ENCODE results near the gene PRSS36.
"Not testable (repeated sequence)": the region's sequence is repeated elsewhere in the genome, so short reads cannot be mapped to it uniquely, and the experiment has no call there.

Gene PRSS36

GRCh38 chr16:31142109-31143010 is 7.5 kb downstream of the PRSS36 start:
- peak; percentile 98 to 99 (median 98) for DNase-seq (ENCODE audit: low read depth in 2 of 3, low spot score in 1 of 3)

DNA sequence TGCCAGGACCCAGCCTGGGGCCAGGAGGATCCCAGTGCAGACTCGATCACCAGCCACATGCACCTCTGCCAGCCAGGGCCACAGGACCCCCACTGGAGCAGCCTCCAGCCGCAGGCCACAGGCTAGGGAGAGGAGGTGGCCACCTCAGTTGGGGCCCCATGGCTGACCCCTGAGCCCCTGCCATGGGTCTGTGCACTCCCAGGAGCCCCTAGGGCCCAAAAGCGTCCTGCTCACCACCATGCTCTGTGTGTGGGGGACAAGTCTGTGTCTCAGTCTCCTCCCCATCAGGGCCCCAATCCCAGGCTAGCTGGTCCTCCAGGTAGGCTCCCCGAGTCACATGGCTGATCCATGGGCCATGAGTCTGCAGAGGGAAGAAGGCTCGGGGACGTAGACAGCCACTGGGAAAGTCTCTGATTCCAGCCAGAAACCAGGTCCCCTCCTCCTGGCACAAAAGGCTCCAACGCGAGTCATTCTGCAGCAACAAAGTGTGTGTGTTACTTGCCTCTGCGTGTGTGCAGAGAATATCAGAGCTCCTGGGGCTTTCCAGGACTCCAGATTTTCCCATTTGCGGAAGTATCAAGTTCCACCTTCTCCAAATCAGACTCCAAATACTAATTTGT is 8.3 kb downstream of the PRSS36 start:
- DNase-seq (ENCODE audit: low read depth in 2 of 3, low spot score in 1 of 3) = no peak

- not testable (repeated sequence) for DNase-seq (ENCODE audit: low read depth in 2 of 3, low spot score in 1 of 3)
Measured at GRCh38 chr16:31141071-31141469, 8.8 kb downstream of the PRSS36 start.

DNA sequence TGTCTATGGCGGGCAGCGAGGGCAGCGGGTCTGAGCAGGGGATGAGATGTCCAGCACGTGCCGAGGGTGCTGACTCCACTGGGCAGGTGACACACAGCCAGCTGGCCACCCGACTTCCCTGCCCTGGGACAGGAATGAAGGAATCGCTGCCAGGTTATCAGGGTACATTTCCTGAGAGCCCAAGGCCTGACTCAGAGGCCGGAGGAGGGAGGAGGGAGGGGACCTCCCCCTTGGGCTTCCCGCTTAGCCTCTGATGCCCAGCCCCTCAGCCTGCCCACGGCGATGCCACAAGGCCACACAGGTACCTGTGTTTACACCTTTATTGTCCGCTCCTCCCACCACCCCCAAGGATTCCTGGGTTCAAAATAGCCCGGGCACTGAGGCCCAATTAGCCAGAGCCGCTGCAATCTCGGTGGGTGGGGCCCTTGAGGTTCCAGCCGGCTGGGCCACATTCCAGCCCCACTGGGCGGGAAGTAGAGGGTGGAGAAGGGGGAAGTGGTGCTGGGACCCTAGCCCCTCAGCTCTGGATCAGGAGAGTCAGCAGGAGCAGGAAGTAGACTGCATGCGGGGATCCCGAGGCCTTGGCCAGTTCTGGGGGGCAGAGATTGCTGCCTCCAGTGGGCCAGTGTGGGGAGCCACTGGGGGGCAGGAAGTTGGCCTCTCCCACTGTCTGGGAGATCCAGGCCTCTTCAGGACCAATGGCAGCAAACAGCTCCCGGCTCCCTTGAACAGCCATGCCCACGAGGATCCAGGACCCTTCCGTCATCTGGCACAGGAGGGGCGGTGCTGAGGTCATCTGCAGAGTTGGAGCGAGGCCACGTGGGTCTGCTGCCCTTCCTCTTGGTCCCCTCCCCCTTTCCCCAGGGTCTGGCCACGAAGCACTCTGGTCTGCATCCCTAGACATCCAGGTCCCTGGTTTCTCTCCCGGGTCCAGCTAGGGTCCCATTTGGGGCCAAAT is 11.0 kb downstream of the PRSS36 start:
- DNase-seq (ENCODE audit: low read depth in 2 of 3, low spot score in 1 of 3) = no peak

DNA sequence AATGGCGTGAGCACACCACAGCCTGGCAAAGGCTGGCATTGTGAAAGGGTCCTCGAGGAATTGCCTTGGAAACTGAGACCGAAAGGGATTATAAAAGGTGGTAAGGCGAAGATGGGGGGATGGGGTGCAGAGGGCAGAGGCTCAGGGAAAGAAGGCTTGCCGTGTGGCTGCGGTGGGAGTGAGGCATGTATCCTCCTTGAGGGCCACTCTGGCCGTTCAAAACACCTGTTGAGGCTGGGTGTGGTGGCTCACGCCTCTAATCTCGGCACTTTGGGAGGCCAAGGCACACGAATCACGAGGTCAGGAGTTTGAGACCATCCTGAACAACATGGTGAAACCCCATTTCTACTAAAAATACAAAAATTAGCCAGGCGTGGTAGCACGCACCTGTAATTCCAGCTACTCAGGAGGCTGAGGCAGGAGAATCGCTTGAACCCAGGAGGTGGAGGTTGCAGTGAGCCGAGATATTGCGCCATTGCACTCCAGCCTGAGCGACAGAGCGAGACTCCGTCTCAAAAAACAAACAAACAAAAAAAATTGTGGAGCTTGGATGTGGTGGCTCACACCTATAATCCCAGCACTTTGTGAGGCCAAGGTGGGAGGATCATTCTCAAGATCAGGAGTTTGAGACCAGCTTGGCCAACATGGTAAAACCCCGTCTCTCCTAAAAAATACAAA is 12.9 kb downstream of the PRSS36 start:
- not testable (repeated sequence) for DNase-seq (ENCODE audit: low read depth in 2 of 3, low spot score in 1 of 3)

GRCh38 chr16:31136287-31136662 is 13.6 kb downstream of the PRSS36 start:
- no peak for DNase-seq (ENCODE audit: low read depth in 2 of 3, low spot score in 1 of 3)

DNA sequence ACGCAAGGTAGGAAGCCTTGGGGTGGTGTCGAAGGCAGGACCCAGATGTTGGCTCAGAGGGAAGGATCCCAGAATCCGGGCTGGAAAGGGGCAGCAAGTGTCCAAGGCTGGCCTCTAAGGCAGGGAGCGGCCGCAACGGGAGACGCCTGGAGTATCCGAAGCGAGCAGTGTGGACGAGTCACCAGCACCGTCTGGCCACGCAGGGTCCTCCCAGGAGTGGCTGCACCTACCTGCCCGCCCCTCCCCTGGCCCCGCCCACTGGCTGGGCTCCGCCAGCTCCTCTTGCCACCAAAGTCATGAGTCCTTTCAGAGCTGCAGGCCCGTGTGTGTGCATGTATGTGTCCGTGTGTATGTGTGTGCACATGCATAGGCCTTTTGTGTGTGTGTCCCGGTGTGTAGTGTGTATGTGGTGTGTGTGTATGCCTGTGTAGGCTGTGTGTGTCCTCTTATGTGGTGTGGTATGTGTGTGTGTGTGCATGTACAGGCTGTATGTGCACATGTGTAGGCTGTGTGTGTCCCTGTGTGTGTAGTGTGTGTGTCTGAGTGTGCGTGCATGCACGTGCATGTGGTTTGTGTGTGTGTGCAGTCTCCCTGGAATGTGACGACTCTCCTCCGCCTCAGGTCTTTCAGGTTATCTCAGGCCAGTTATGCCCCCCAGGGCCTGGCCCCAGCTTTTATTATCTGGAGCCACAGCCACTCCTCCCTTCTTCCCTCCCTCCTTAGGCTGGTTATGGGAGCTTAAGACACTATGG is 14.2 kb downstream of the PRSS36 start, which contains the start of gene PRSS8:
PRSS8 (minus strand) TSS at position 193 of the 752 bp plus-strand sequence. CDS start 229 bp downstream, outside the sequence.
- DNase-seq (ENCODE audit: low read depth in 2 of 3, low spot score in 1 of 3) = no peak

DNA sequence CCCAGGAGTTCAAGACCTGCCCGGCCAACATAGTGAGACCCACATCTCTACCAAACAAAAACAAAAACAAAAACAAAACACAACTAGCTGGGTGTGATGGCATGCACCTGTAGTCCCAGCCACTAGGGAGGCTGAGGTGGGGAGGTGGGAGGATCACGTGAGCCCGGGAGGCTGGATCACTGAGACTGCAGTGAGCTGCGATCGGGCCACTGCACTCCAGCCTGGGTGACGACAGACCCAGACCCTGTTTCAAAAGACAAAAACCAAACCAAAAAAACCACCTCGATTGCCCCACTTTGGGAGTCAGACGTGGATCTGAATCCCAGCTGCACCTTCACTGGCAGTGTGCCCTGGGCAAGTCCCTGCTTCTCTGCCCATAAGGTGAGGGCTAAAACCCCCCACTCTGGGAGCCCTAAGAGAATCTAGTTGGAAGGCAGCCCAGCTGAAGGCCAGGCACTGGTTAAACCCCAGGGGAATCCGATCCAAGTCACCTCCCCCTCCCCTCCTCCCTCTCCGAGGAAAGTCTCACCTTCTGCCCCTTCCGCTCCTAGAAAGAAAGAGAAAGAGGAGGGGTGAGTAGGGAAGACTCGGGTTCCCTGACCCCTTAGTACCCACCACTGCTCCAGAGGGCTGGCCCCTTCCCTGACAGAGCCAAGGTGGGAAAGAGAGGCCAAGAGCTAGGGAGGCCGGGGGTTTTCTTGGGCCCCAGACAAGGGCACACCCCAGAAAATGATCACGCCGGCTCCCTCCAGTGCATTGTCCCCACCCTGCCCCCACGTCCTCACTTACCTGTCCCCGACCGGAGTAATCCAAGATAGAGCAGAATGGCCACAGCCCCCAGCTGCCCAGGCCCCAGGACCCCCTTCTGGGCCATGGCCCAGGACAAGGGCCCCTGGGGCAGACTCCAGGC is 15.0 kb downstream of the PRSS36 start:
- DNase-seq (ENCODE audit: low read depth in 2 of 3, low spot score in 1 of 3) = no peak

DNA sequence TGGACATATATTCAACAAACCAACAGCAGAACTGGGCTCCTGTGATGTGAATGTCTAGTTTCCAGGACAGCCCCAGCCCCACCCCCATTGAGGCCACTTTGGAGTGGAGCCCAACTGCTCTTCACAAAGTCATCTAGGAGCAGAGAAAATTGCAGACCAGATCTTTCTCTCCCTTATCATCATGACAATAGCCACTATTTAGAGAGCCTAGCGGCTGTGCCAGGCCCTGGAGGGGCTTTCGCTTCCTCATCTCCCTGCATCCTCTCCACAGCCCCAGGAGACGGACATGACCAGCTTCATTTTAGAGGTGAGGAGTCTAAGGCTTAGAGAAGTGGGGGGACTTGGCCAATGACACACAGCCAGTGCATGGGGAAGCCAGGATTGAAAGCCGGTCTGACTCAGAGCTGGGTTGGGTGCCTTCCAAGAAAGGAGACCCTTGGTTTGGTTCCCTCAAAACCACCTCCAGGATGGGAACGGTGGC is 15.7 kb downstream of the PRSS36 start:
- no peak for DNase-seq (ENCODE audit: low read depth in 2 of 3, low spot score in 1 of 3)

GRCh38 chr16:31133046-31133501 is 16.8 kb downstream of the PRSS36 start:
- no peak for DNase-seq (ENCODE audit: low read depth in 2 of 3, low spot score in 1 of 3)

- DNase-seq (ENCODE audit: low read depth in 2 of 3, low spot score in 1 of 3) = no peak
Measured at GRCh38 chr16:31132303-31132979, 17.4 kb downstream of the PRSS36 start.

GRCh38 chr16:31131841-31132271 is 18.0 kb downstream of the PRSS36 start:
- no peak for DNase-seq (ENCODE audit: low read depth in 2 of 3, low spot score in 1 of 3)

DNA sequence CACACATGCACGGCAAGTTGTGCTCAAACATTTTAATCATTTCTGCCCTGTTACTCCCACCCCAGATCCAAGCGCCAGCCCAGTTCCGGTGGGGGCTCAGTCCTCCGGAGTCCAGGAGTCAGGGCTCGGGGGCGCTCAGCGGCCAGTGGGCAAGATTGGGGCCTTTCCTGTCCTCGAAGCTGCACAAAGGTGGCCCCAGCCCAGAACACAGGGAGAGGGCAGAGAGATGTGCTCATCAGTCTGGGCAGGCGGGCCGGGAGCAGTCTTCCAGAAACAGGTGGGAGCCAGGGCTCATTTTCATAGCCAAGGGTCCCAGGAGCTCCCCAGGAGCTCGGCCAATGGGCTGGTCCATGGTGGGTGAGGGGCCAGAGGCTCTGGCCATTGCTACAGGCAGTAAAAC is 18.4 kb downstream of the PRSS36 start:
- no peak for DNase-seq (ENCODE audit: low read depth in 2 of 3, low spot score in 1 of 3)

DNA sequence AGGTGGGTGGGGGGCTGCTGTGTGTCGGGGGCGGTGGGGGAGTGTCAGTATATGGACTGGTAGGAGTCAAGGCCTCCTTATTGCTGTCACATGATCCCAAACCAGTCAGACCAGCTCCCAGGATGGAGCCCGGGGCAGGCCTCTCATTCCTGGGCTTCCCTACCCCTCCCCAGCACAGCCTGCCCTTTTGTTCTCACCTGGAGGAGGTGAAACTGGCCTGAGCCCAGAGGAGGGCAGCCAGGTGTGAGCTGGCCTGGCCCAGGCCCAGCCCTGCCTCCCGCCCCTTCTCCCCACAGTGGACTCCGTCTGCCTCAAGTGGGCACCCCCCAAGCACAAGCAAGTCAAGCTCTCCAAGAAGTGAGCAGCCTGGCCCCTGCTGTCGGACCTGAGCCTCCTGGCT is 19.0 kb downstream of the PRSS36 start:
- DNase-seq (ENCODE audit: low read depth in 2 of 3, low spot score in 1 of 3) = no peak

- DNase-seq (ENCODE audit: low read depth in 2 of 3, low spot score in 1 of 3) = no peak
Measured at GRCh38 chr16:31130336-31130891, 19.5 kb downstream of the PRSS36 start.

GRCh38 chr16:31129568-31130335 is 20.1 kb downstream of the PRSS36 start:
- no peak for DNase-seq (ENCODE audit: low read depth in 2 of 3, low spot score in 1 of 3)
